NB4 (cell line): ENCODE measurements around the gene PLEKHG2.

Experiments
- POLR2A ChIP-seq: IDR thresholded peaks from 2 replicates; pipeline ENCODE4 v1.6.1; 2011; ENCODE audit warnings: mild to moderate bottlenecking; ENCODE audit not compliant: insufficient read length; ENCODE audit errors: extremely low read depth
- TF ChIP-seq, protein P1 (sequence below): IDR thresholded peaks from one replicate; pipeline ENCODE4 v1.5.1; 2012; ENCODE audit warnings: low read depth, low read length

DNA sequence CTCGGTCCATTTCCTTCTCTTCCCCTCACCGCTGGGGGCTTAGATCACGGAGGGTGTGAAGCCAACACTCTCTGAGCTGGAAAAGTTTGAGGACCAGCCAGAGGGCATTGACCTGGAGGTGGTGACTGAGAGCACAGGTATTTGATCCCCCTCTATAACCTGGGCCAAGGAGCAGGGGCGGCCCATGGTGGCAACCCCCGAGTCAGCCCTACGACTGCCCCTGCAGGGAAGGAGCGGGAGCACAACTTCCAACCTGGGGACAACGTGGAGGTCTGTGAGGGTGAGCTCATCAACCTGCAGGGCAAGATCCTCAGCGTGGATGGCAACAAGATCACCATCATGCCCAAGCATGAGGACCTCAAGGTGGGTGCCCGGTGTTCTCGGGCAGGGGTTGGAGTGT is 56.6 kb downstream of the PLEKHG2 start:
- TF ChIP-seq, protein P1, sequence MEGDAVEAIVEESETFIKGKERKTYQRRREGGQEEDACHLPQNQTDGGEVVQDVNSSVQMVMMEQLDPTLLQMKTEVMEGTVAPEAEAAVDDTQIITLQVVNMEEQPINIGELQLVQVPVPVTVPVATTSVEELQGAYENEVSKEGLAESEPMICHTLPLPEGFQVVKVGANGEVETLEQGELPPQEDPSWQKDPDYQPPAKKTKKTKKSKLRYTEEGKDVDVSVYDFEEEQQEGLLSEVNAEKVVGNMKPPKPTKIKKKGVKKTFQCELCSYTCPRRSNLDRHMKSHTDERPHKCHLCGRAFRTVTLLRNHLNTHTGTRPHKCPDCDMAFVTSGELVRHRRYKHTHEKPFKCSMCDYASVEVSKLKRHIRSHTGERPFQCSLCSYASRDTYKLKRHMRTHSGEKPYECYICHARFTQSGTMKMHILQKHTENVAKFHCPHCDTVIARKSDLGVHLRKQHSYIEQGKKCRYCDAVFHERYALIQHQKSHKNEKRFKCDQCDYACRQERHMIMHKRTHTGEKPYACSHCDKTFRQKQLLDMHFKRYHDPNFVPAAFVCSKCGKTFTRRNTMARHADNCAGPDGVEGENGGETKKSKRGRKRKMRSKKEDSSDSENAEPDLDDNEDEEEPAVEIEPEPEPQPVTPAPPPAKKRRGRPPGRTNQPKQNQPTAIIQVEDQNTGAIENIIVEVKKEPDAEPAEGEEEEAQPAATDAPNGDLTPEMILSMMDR: no peak
- no peak for TF ChIP-seq POLR2A
